AG09309 (cell line): ENCODE results near the gene SIAH3.

Experiments
- DNase-seq: peaks from one replicate; pipeline ENCODE4 v3.0.0-alpha.2; 2010; ENCODE audit warnings: low read depth
- H3K4me3 ChIP-seq: 2 replicates; pipeline ENCODE4 v1.5.1; 2011; ENCODE audit warnings: mild to moderate bottlenecking, low read depth, low read length, moderate library complexity; ENCODE audit not compliant: control insufficient read depth
- CTCF ChIP-seq: IDR thresholded peaks from 2 replicates; pipeline ENCODE4 v1.5.1; 2011; ENCODE audit warnings: mild to moderate bottlenecking, low read depth, low read length, inconsistent platforms; ENCODE audit not compliant: insufficient read depth, control insufficient read depth; ENCODE audit errors: missing control alignments

Gene SIAH3

DNA sequence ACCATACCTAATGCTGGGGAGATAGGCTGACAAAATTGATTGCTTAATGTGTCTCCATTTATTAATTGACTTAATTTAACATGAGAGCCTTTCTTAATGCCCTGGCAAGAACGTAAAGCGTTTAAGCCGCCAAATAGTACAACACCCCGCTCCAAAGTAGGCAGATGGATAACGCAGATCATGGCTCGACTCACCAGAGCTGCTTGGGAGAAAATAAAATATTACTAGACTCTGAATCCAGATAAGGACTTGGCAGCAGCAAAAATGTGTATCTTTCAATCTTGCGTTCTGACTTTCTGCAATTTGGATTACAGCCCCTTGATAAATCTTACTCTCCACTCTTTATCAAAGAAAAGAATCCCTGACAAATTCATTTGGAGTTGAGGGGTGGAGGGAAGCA is 403 bp upstream of the SIAH3 start:
- TF ChIP-seq CTCF: no peak
- H3K4me3 ChIP-seq: no peak overlapping the region
- no peak for DNase-seq

- no peak overlapping the region for H3K4me3 ChIP-seq
- no peak for TF ChIP-seq CTCF
- DNase-seq: no peak
These were observed 1.4 kb downstream of the SIAH3 start for GRCh38 chr13:45850027-45850613.

DNA sequence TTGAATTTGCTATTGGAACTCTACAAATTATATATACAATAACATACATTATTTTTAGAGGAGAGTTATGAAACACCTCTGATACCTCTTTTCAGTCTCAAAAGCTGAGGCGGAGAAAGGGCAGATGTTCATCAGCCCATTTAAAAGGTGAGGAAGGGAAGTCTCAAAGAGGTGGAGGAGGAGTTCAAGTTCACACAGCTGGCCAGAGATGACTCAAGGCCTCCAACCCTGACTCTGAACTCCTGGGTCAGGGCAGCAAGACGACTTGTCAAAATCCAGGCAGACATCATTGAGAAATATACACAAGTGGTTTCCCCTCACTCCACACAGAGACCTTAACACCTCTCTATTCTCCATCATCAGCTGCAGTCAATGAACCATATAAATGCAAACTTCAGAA is 2.1 kb downstream of the SIAH3 start:
- no peak for TF ChIP-seq CTCF
- DNase-seq: no peak
- no peak overlapping the region for H3K4me3 ChIP-seq

GRCh38 chr13:45847554-45848224 is 3.9 kb downstream of the SIAH3 start:
- no peak for TF ChIP-seq CTCF
- H3K4me3 ChIP-seq: no peak overlapping the region
- no peak for DNase-seq

- DNase-seq: no peak
- TF ChIP-seq CTCF: no peak
- H3K4me3 ChIP-seq: no peak overlapping the region
These were observed 4.9 kb downstream of the SIAH3 start for GRCh38 chr13:45846681-45847080.

DNA sequence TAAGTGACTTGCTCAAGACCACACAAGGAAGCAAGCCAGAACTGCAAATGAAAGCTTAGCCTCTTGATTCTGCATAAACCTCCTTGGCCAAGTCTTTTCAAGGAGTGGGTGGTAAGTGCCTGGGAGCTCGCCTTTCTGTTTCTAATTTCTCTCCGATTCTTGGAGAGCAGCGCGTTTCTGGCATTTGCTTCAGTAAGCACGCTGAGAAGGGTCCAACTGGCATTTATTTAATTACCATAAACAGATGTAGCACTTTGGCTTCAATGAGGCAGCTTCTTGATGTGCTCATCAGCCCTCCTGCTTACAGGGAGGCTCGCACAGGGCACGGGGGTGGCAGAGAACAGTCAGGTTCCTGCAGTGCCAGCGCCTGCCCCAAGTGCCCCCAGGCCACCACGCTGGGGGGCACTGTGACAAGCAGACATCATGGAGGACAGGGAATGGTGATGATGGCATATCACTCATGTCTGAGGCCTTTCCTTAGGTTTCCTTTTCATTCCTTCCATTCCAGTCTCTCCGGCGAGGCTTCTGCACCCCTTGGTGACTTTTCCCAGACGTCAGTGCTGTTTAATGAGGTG is 13.3 kb downstream of the SIAH3 start:
- no peak for TF ChIP-seq CTCF
- H3K4me3 ChIP-seq: no peak overlapping the region
- DNase-seq: no peak

- no peak for TF ChIP-seq CTCF
These were observed 14.4 kb downstream of the SIAH3 start for GRCh38 chr13:45837111-45837510.

More at GRCh38 chr13:45837111-45837510, 14.4 kb downstream of the SIAH3 start:
- H3K4me3 ChIP-seq: no peak overlapping the region
- no peak for DNase-seq
